Stimulated activated CD8-positive, alpha-beta memory T cell treated with anti-CD3 and anti-CD28 coated beads, Interleukin-4, amount 100 ng/mL, for 24 hours (primary cell): ENCODE measurements around the gene TSFM.
"Not testable (repeated sequence)": the region's sequence is repeated elsewhere in the genome, so short reads cannot be mapped to it uniquely, and the experiment has no call there.

ENCODE experiments used
- DNase-seq: peaks from one replicate; pipeline ENCODE4 v3.0.0-alpha.2; 2020; ENCODE audit warnings: low read depth

The TSFM gene

DNA sequence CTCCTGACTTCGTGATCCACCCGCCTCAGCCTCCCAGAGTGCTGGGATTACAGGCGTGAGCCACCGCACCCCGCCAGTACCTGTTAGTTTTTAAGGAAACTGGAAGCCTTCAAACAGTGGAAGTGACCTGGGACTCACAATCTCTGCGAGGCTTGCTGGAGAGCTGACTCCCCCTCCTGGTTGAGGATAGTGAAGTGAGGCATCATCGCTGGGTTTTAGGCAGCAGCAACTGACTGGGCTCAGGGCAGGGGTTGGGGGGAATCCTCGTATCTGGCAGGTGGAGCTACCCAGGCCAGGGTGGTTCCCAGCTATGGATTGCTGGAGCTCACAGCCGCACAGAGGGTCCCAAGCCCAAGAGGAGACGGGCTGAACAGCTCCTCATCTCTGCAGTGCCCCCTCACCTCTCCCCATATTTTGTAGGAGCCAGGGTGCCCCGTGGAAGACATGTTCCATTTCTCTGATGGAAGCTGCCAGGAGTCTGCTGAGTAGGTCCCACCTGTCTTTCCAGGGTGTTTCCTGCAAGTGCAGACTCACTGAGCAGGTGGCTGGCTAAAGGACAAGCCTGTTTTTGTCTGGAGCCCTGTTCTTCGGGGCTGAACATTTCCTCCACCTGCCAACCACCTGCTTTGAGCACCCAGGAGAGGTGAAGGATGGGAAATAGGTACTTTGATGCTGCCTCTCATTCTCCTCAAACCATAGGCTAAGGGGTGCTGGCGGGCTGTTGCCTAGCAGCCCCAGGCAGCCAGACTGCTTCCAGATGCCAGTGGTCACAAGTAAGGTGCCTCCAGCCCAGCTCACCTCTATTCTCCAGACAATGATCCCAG, 32.8 kb downstream of the TSFM start:
- no peak for DNase-seq

DNA sequence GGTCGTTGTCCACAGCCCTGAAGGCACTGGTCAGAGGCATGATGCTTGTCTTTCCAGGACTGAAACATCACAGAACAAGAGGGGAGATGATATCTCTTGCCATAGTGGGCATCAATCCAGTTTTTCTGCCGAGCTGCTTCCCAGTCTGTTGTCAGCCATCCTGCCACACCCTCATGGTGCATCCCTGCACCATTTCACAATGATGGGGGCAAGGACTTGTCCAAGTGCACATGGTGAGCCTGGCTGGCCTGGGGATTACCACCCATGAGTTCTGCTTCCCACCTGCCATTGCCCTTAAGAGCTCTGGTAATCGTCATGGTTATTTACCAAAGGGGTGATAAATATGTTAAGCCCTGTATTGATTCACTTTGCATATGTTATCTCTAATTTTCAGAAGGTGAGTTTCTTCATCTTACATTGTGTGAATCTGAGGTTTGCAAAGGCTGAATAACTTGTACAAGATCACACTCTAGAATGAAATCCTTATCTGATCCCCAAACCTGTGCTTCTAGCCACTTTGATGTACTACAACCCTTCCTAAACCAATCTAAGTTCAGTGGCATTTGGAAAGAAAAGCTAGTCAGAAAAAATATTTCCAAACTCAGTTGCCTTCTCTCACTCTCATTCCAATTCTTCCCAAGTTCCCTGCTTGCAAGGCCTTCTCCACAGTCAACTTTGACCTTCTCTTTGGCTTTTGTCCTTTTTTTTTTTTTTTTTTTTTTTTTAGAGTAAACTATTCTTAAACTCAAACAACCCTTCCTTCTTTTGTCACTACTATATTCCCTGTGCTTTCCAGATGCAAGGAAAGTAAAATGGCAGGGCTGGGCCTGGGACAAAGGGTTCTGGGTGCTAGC, 33.6 kb downstream of the TSFM start:
- no peak for DNase-seq

DNA sequence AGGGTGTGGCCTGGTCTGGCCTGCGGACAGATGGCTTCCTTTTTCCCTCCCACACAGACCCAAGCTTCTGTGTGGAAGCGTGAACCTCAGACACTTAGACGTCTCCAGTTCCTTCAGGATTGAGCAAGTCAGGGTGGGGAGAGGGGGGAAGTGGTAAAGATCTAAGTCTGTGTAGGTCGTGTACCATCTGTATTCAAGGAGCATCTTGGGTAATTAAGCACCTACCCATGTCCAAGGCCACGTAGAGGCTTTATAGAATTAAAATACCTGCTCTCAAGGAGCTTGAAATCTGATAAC, 34.2 kb downstream of the TSFM start:
- no peak for DNase-seq

DNA sequence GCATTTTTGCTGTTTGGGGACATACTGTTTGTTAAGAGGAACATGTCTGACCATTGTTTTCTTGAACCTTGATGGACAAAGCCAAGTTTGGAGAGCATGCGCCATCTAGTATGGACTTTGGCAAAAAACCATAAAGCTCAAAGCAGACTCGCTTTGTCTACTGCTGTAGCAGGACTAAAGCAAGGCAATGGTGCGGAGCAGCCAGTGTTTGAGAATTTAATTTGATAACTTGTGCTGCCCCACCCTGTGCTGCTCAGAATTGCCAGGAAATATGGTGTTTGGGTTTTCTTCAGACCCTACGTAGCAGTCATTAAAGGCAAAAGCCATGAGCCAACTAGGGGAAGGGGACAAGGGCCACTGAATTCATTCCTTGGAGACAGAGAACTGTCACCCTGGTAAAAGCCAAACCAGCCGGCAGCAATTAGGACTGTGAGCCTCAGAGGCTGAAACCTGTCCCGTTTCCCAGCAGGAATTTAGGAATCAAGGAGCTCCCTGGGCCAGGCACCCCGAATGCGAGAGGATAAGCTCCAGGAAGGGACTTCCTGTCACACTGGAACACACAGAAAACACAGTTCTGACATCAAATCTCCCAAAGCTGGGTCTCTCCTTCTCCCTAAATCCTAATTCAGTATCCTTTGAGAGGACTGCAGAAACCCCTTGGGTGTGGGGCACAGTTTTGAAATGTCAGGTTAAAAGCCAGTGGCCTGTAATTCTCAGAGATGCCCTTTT, 34.8 kb downstream of the TSFM start:
- no peak for DNase-seq

DNA sequence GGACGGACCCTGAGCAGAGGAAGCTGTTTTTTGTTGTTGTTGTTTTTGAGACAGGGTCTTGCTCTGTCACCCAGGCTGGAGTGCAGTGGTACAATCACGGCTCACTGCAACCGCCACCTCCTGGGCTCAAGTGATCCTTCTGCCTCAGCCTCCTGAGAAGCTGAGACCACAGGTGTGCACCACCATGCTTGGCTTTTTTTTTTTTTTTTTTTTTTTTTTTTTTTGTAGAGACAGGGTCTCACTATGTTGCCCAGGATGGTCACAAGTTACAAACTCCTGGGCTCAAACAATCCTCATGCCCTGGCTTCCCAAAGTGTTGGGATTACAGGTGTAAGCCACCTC, 35.4 kb downstream of the TSFM start:
- DNase-seq: not testable (repeated sequence)

DNA sequence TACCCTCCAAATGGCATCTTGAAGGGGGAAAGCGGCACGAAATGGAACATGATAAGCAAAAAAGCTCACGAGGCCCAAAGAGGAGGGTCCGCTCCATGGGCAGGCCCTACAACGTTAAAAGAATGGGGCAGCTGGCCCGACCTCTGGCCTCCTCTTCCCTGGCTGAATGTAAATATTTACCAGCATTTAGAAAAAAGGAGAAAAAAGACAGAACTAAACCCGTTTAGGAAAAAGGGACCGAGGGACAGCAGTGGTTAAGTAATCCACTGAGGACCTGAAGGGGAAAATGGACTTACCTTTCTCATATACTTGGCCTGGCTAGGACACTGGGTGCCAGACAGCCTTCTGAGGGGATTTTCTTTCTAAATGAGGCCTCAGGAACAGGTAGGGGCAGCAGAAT, 37.5 kb downstream of the TSFM start:
- not testable (repeated sequence) for DNase-seq

DNA sequence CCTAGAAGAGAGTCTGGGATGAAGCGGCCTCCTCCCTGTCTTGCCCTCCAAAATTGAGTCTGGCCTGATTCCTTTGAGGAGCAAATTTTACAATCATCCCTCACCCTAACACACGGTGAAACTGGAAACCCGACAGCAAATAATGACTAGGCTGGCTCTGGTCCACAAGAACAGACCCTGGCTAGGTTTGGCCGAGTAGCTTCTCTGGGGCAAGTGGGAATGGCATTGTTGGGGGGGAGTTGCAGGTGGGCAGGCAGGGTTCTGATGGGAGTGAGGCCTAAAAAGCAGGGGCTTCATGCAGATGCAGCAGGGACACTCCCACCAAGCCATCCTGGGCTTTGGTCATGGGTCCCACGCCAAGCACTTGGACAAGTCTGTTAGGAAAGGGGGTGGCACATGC, 38.4 kb downstream of the TSFM start:
- not testable (repeated sequence) for DNase-seq

DNA sequence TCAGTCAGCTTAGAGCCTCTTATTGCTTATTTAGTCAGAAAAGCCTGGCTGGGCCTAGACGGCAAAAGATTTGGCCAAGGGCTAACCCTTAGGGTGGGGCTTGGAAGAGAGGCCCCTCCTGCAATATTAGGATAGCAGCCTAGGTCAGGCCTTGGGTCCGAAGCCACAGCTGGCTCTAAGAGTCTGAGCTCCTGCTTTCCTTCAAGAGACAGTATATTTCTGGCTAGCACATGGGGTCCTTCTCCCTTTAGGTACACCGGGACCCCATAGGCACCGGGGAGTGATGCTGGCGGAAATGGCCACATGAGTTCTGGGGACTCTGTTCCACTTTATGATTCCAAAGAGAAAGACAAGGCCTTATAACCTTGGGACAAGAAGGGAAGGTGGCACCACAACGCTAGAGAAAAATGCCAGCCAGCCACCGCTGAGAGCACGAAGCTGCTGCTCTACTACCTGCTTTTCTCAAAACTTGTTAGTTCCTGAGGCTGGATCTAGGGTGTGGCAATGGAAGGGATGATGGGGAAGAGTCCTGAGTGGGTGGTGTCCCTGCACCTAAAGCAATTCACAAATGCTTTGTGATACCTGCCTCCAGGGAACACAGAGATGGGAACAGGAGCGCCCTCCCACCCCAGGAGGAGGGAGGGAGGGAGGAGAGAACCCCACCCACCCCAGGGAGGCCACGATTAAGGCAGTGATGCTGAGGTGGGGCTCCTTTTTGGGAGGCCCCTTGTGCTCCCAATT, 39.1 kb downstream of the TSFM start:
- DNase-seq: no peak

DNA sequence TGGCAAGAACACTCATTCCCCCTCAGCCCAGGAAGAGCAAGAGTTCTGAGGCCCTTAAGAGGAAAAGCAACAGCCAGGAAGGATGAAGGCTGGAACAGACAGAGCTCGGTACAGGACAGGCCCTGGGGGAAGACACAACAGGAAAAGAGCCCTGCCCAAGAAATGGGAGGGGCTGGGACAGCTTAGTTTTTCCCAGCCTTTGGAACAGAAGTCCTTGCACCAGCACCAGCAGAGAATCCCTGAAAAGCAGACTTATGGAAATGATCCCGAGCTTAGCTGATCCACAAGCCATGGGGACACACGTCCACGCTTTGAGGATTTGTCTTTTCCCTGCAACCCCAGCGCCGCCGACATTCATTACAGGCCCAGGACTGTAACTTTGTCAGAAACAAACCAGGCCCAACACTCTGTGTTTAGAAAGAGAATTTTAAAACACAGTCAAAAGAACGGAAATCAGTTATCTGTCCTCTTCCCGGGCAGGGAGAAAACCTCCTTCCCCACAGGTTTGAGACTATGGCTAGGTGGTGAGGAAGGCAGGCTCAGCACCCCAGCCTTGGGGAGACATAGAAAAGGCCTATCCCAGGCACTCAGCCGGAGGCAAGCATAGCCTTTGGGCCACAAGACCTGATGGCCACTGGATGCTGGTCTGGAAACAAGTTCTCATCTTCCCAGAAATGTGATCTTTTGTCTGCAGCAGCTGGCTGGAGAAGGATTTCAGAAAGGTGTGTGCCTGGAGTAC, 40.0 kb downstream of the TSFM start:
- no peak for DNase-seq

DNA sequence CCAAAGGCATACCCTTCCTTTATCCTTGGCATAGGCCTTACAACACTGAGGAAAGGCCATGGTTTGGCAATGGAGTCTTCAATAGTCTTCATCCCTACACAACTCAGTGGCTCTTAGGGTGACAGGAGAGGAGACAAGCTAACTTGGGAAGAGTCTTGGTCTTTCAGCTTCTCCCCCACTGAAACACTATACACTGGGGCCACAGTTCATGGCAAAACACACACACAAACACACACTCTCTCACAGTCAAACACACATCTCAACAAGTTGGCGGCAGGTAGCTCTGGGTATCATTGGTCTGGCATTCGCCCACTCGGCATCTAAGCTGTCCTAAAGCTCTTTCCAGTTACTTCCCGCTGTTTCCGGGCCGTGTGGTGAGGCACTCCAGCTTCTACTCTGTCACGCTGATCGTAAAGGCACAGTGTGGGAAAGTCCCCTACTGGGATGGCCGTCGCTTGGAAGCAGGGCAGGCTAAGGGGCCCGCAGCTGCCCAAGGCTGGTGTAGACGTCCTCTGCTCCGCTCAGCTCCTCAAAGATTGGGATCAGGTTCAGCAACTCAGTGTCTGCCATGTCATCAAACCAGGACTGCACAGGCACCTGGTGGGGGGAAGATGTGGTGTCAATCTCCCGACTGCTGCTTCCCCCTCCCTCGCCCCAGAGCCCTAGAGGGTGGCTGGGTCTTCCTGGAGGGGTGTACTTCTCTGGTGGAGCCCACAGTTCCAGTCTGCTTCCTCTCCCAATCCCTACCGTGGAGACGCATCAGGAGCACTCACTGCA, 40.7 kb downstream of the TSFM start:
- DNase-seq: no peak

DNA sequence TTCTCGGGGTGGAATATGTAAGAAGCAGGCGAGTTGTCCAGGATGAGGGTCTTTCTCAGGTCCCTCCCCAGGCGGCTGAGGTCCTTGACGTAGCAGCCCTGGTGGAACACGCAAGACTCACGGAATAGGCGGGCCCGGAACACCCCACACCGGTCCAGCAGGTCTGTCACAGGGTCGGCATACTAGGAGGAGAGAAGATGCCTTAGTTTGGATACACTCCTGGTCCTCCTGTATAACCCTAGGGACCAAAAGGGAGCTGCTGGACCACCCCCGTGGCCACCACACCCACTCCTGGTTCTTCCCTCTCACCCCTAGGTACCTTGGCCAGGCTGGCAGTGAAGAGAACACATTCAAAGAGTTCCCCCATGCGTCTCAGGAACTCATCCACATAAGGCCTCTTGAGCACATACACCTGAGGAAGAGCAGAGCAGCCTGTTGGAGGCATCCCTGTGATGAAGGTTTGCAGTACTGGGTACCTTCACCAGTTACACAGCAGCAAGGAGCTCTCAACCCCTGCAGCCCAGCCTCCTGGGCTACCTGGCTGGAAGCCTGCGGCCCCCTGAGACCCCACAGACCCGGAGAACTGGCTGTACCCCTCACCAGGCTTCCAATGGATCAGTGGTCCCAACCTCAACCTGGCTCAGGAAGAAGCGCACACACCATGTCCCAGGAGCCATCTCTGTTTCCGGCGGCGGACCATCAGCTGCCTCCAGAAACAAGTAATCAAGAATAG, 41.5 kb downstream of the TSFM start:
- DNase-seq: no peak

DNA sequence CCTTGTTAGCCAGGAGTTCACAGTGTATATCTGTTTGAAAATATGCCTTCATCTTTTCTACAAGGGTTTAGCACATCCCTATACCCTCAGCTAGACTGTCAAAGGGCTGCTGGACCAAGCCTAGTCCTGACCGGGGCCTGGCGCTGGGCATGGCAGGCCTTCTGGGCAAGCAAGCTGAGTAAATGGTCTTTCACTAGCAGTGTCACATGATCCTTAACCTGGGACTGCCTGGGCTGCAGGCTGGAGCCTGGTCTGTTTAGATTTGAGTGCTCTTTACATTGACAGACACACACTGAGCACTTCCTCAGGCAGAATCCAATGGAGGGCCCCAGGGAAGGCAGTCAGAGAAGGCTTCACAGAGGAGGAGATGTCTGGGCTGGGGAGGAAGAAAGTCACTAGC, 42.9 kb downstream of the TSFM start:
- DNase-seq: no peak

DNA sequence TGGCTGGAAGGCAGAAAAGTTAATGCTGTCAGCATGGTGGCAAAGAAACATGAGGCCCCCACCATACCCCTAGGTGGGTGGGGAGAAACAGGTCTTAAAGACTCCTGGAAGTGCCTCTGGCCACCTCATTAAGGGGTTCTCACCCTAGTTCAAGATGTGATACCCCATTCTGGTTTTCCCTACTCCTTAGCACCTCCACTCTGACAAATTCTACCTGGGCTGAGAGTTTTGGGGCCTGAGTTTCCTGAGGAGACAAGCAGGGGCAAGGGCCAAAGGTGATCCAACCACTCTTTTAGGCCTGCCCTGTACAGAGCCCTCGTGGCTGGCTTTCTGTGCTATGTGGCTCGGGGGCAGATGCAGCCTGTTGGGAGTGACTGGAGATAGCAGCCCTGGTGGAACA, 43.8 kb downstream of the TSFM start:
- no peak for DNase-seq

DNA sequence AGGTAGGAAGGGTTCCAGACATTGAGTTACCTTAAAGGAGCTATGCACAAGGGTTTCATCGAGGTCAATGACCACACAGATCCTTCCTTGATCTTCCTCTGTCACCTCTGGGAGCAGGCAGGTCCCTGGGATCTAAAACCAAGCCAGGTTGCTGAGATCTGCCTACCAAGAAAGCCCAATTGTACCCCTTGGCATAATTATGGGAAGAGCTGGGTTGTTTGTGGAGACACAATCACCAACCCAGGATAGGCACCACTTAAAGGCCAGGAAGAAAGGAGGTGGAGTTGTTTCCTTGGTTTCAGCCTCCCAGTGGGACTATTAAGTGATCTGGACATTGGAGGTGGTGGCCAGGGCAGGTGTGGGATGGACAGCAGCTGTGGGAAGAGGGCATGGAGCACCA, 44.4 kb downstream of the TSFM start:
- no peak for DNase-seq

DNA sequence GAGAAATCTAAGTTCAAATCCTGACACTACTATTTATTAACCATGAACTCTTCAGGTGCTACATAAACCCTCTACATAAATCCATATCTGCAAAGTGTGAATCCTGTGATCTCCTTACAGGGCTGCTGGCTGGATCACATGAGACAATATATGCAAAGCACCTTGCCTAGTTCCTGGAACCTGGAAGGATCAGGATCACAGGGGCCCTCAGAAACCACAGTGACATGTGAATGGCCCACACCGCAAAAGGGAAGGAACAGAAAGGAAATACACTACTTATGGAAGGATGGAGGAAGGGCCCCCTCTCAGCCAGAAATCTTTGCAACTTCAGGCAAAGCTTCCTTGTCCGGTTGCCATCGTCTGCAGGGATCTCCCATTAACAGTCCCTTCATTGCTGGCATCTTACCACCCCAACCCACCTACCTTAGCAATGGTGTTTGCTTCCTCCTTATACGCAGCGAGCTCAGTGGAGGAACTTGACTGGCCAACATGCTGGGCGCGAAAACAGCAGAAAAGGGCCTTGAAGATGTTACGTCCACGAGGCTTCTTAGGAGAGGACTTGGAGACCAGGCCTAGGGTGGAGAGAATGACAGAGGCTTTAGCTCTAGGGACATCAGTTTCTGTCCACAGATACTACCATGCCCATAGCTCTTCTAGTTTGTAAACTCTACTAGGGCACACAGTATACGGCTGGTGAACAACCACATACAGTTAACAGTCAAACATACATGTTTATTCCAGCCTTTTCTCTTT, 46.6 kb downstream of the TSFM start:
- no peak for DNase-seq

DNA sequence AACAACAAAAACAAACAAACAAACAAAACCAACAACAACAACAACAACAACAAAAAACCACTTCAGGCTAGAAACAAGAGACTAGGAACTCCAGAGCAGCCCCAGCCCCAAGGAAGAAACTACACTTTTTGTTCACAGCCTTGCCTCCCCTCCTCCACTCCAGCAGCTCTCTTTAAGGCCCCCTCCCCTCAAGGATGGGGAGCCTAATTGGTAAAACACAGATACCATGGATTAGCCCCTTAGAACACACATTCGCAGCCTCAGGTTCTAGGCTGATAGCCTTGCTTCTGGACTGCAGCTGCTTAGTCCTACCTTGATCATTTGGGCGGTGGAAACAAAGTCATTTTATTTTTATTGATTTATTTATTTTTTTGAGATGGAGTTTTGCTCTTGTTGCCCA, 47.8 kb downstream of the TSFM start:
- no peak for DNase-seq

DNA sequence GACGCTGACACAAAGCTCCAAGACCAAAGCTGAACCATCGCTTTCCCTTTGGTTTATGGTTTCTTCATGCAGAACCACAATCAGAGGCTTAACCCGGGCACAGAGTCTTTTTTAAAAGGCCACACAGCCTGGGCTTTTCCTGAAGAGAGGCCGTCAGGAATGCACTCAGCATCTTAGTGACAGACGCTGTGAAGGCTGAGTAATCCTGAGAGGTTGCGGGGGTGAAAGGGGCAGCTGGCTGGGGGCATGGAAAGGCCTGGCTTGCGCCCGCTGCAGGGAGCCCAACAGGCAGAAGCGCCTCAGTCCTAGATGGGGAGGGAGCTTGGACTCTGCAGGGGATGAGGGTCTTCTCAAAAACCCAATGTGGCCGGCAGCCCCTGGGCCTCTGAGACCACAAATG, 50.4 kb downstream of the TSFM start:
- no peak for DNase-seq

DNA sequence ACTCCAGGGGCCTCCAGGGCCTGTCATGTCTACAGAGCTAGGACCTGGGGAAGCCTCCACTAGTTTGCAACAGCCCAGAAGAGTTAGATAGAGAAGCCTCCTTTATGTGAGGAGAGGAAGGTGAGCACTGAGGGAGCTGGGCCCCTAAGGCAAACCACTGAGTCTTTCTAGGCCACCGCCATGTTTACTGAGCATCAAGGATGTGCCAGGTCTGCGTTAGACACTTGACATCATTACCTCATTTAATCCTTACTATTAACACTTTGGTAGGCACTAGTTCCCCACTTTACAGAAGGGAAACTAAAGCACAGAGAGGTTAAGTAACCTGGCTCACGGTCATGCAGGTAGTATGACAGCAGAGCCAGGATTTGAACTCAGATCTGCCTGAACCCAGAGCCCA, 51.1 kb downstream of the TSFM start:
- DNase-seq: no peak

DNA sequence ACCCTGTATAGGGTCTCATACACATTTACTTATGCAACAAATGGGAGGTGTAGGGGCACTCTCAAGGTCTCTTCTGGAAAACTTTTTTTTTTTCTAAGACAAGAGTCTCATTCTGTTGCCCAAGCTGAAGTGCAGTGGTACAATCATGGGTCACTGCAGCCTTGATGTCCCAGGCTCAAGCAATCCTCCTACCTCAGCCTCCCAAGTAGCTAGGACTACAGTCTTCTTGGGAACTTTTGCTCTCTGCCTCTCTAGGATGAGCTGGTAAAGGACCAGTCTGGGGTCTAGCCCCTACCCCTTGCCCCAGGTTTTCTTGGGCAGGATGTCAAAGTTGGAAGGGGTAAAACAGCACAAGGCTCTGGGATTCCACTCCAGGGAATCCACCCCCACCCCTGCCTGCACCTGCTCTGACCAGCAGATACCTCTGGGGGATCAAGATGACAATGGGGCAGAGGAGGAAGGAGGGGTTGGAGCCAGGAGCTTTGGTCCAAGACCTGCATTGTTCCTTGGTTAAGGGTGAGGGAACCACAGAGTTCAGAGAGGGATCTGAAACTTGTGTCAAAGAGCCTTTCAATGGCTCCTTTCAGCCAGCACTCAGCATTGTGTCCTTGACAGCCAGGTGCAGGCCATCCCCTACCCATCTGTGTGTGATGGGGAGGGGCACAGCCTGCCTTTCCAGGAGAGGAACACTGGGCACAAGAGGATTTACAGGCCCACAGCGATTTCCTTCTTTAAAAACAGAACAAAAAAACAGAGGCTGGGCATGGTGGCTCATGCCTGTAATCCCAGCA, 51.7 kb downstream of the TSFM start:
- DNase-seq: no peak
